Measurements from ENCODE around the gene ABCG1.

The ABCG1 gene

GRCh38 chr21:42251654-42252324 is 32.8 kb downstream of the ABCG1 start:
- no peak for DNase-seq (ENCODE audit: low read depth)

- no peak for DNase-seq (ENCODE audit: low read depth)
These were observed 33.4 kb downstream of the ABCG1 start for GRCh38 chr21:42252325-42252654.

- DNase-seq (ENCODE audit: low read depth), result no peak
These were observed 33.9 kb downstream of the ABCG1 start for GRCh38 chr21:42252778-42253340.

GRCh38 chr21:42253466-42253865 is 34.5 kb downstream of the ABCG1 start:
- DNase-seq (ENCODE audit: low read depth), result no peak

GRCh38 chr21:42254083-42254482 is 35.1 kb downstream of the ABCG1 start:
- DNase-seq (ENCODE audit: low read depth), result no peak

- DNase-seq (ENCODE audit: low read depth), result no peak
These were observed 36.0 kb downstream of the ABCG1 start for GRCh38 chr21:42254651-42255601.

- DNase-seq (ENCODE audit: low read depth), result no peak
These were observed 36.9 kb downstream of the ABCG1 start for GRCh38 chr21:42255825-42256224.

GRCh38 chr21:42256316-42256715 is 37.4 kb downstream of the ABCG1 start:
- no peak for DNase-seq (ENCODE audit: low read depth)

GRCh38 chr21:42257091-42257765 is 38.3 kb downstream of the ABCG1 start:
- no peak for DNase-seq (ENCODE audit: low read depth)

- peak; percentile 70 for DNase-seq (ENCODE audit: low read depth)
These were observed 39.4 kb downstream of the ABCG1 start for GRCh38 chr21:42258150-42258884.

- no peak for DNase-seq (ENCODE audit: low read depth)
These were observed 40.0 kb downstream of the ABCG1 start for GRCh38 chr21:42258885-42259407.

- no peak for DNase-seq (ENCODE audit: low read depth)
These were observed 41.2 kb downstream of the ABCG1 start for GRCh38 chr21:42260121-42260520.

GRCh38 chr21:42261829-42262200 is 42.9 kb downstream of the ABCG1 start:
- DNase-seq (ENCODE audit: low read depth), result no peak

GRCh38 chr21:42262831-42263231 is 43.9 kb downstream of the ABCG1 start:
- DNase-seq (ENCODE audit: low read depth), result no peak

GRCh38 chr21:42263591-42264131 is 44.7 kb downstream of the ABCG1 start:
- no peak for DNase-seq (ENCODE audit: low read depth)

GRCh38 chr21:42264245-42265195 is 45.6 kb downstream of the ABCG1 start:
- DNase-seq (ENCODE audit: low read depth), result no peak

- DNase-seq (ENCODE audit: low read depth), result no peak
These were observed 46.4 kb downstream of the ABCG1 start for GRCh38 chr21:42265231-42265812.

- DNase-seq (ENCODE audit: low read depth), result no peak
These were observed 48.1 kb downstream of the ABCG1 start for GRCh38 chr21:42266971-42267556.

GRCh38 chr21:42269386-42269785 is 50.4 kb downstream of the ABCG1 start:
- DNase-seq (ENCODE audit: low read depth), result no peak
